ENCODE data around the gene IFI16.
"Not testable (repeated sequence)": the region's sequence is repeated elsewhere in the genome, so short reads cannot be mapped to it uniquely, and the experiment has no call there.

The IFI16 gene

GRCh38 chr1:159091180-159091560 is 81.5 kb downstream of the IFI16 start:
- no peak for DNase-seq (ENCODE audit: extremely low read depth in 1 of 2, low read depth in 1 of 2)

GRCh38 chr1:159091607-159092031 is 81.9 kb downstream of the IFI16 start:
- DNase-seq (ENCODE audit: extremely low read depth in 1 of 2, low read depth in 1 of 2) = peak in 1 of 2 donors; percentile 37

- DNase-seq (ENCODE audit: extremely low read depth in 1 of 2, low read depth in 1 of 2) = no peak
Measured at GRCh38 chr1:159092036-159092760, 82.5 kb downstream of the IFI16 start.

GRCh38 chr1:159098596-159098995 is 88.9 kb downstream of the IFI16 start:
- DNase-seq (ENCODE audit: extremely low read depth in 1 of 2, low read depth in 1 of 2) = no peak

DNA sequence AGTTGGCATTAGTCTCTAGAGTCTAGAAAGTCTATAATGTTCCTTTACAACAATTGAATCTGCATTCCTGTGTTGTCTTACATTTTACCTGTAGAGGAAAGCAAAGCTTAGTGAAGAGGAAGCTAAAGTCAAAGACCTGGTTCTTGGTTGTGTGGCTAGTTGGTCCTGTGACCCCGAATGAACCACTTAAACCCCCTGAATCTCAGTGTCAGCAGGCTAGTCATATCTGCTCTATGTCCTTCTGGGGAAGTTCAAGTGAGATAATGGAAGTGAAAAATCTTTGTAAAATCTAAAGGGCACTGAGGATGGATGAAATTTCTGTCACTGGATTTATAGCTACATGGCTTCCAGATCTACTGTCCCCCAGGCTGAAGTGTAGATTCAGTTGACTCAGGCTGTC is 90.9 kb downstream of the IFI16 start:
- no peak for DNase-seq (ENCODE audit: extremely low read depth in 1 of 2, low read depth in 1 of 2)

GRCh38 chr1:159103021-159103420 is 93.3 kb downstream of the IFI16 start:
- DNase-seq (ENCODE audit: extremely low read depth in 1 of 2, low read depth in 1 of 2) = not testable (repeated sequence)
